Raji (cell line): ENCODE results near the gene NCOA7.

Source experiments
- POLR2A ChIP-seq: IDR thresholded peaks from 2 replicates; pipeline ENCODE4 v1.6.1; 2011; ENCODE audit warnings: low read depth, low read length, control low read depth; ENCODE audit not compliant: insufficient read depth

The NCOA7 gene

DNA sequence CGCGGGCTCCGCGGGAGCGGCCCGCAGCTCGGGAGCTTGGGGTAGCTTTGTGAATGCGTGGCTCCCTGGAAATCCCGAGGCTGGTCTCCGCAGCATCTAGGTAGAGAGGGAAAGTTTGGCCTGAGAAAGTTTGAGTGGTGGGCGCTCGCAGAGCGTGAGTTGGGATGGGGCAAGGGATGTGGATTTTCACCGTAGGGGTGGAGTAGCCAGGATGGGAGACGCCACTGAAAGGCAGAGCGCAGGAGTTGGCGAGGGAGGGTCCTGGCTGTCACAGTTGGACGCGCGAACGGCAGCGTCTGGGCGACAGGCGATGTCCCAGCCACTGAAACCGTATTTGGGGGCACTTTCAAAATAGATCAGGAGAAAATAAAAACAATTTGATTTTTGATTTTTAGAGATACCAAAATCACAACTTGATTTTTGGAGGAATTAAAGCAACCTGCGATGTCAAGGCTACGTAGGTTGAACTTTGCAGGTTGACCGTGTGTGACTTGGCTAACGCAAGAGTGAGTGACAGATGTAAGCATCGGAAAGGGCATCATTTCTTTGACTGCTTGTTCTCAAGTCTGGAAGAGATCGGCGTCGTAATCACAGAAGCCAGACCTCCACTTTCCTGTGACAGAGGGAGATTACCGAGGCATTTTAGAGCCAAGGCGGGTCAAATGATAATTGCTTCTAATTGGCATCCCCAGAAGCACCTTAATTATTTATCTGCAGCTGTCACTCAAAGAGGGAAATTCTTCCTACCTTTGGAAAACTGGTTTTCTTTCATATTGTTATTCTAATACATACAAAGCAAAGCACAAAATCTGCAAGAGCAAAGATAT, 40.7 kb upstream of the NCOA7 start:
- no peak for TF ChIP-seq POLR2A

DNA sequence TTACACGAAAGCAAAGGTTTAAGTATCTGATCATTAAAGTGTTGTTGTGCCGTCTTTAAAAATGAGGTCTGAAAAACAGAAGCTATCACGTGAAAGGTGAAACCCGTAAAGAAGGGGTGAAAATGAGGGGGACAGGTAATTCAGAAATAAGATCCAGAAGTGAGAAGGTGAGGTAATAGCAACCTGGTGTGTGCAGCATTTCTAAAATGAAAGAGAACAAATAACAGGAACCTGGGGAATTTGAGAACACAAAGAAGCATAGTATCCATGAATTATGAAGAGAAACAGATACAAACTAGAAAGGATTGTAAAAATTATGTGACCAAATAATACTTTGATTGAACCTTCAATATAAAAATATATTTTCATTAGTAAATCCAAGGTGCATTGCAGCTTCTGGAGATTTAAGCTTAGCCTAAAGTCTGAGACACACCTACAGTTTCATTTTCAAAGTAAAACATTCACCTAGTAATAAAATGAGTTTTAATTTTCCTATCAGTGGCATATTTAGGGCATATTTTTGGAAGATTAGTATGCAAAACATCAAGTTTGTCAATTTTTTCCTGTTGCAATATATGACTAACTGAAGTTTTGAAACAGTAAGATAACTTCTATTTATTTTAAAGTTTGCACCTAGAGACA, 39.9 kb upstream of the NCOA7 start:
- TF ChIP-seq POLR2A: no peak

DNA sequence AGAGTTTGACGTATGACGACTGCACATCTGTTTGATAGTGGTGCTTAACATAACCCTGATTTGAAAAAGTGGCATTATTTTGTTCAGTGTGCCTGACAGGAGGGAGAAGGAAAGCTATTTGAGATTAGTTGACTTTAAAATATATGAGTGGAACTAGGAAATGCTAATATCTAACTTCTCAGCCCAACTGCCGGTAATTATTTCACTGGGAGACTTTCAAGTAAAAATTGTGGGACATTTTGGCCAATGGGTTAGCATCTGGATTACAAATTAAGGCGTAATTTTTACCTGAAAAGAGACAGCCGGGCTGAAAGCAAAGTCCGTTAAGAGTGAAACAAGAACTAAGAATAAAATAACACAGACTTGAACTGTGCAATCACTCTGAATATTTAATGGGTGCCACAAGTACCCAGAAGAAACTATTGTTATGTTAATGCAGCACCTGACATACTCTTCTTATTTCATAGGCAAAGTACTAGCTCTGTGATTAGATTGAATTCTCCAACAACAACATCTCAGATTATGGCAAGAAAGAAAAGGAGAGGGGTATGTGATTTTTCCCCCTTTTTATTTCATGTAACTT, 39.3 kb upstream of the NCOA7 start:
- TF ChIP-seq POLR2A: no peak

- no peak for TF ChIP-seq POLR2A
Measured at GRCh38 chr6:125752773-125753172, 38.0 kb upstream of the NCOA7 start.

GRCh38 chr6:125753218-125753936, 37.4 kb upstream of the NCOA7 start:
- TF ChIP-seq POLR2A: no peak

GRCh38 chr6:125753937-125754259, 36.9 kb upstream of the NCOA7 start:
- TF ChIP-seq POLR2A: no peak

DNA sequence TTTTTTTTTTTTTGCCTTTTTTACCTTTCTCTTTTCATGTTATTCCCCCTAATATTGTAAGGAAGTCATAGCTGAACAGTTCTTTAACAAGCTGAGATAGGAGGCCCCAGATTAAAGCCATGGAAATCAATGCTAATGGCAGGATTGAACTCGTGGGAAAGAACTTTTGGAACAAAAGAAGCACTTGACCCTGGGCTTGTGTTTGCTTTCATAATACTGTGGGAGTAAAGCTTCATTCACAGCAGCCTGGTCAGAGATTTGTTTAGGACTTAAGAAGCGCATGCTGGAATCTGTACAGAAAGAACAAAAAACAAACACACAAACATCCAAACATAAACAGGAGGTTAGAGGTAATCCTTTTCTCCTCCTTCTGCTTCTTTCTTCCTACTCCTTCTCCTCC, 36.2 kb upstream of the NCOA7 start:
- no peak for TF ChIP-seq POLR2A

DNA sequence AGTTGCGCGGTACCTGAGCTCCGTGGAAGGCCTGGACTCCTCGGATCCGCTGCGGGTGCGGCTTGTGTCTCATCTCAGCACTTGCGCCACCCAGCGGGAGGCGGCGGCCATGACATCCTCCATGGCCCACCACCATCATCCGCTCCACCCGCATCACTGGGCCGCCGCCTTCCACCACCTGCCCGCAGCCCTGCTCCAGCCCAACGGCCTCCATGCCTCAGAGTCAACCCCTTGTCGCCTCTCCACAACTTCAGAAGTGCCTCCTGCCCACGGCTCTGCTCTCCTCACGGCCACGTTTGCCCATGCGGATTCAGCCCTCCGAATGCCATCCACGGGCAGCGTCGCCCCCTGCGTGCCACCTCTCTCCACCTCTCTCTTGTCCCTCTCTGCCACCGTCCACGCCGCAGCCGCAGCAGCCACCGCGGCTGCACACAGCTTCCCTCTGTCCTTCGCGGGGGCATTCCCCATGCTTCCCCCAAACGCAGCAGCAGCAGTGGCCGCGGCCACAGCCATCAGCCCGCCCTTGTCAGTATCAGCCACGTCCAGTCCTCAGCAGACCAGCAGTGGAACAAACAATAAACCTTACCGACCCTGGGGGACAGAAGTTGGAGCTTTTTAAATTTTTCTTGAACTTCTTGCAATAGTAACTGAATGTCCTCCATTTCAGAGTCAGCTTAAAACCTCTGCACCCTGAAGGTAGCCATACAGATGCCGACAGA, 31.4 kb upstream of the NCOA7 start:
- TF ChIP-seq POLR2A: no peak

GRCh38 chr6:125759959-125760457, 30.8 kb upstream of the NCOA7 start:
- TF ChIP-seq POLR2A: no peak

- no peak for TF ChIP-seq POLR2A
Measured at GRCh38 chr6:125764121-125764671, 26.6 kb upstream of the NCOA7 start.

- TF ChIP-seq POLR2A: no peak
Measured at GRCh38 chr6:125765944-125766343, 24.8 kb upstream of the NCOA7 start.

DNA sequence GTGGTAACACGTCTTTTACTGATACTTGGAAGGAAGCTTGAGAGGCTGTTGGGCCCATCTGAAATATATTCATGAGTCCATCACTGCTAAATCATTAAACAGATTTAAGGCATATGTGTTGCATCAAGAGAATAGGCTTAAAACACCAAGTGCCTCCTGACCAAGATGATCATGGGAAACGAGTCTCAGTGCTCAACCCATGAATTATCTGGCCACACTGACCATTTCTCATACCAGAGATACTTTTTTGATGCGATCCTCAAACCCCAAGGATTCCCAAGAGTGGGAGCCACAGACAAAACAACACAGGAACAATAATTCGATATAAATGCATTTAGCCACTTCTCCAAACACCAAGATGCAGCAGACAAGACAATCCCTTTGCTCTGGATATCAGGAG, 24.1 kb upstream of the NCOA7 start:
- no peak for TF ChIP-seq POLR2A

DNA sequence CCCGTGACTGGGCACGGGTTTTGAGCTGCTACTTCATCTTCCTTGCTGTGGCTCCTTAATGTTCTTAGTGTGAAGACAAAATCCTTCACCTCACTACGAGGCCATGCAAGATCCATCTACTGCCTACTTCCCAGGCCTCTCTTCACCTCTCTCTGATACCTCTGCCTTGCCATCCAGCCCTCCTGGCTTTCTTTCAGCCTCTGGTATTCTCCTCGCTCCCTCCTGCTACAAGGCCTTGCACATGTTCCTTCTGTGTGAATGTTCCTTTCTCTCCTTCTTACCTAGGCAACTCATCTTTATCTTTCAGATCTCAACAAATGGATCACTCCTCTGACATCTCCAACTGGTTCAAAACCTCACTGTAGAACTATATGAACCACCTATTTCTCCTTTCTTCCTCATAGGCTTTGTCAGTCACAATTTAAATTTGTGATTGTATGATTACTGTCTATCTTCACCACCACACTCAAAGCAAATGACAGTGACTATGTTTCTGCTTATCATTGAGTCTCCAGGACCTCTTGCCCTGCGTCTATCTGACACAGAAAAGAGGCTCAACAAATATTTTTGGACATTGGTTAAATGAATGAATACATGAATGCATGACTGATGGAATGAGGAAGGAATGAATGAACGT, 21.5 kb upstream of the NCOA7 start:
- TF ChIP-seq POLR2A: no peak
